ENCODE measurements around the gene DBNDD1. TPM values are rescaled to one million over a fixed set of nuclear protein-coding genes. Genes with fewer than 3 reads are reported as not detected.
"Not testable (repeated sequence)": the region's sequence is repeated elsewhere in the genome, so short reads cannot be mapped to it uniquely, and the experiment has no call there.

Gene DBNDD1
- total RNA-seq, 2 donors from 2014 or later: 3.8 to 4.9 TPM

DNA sequence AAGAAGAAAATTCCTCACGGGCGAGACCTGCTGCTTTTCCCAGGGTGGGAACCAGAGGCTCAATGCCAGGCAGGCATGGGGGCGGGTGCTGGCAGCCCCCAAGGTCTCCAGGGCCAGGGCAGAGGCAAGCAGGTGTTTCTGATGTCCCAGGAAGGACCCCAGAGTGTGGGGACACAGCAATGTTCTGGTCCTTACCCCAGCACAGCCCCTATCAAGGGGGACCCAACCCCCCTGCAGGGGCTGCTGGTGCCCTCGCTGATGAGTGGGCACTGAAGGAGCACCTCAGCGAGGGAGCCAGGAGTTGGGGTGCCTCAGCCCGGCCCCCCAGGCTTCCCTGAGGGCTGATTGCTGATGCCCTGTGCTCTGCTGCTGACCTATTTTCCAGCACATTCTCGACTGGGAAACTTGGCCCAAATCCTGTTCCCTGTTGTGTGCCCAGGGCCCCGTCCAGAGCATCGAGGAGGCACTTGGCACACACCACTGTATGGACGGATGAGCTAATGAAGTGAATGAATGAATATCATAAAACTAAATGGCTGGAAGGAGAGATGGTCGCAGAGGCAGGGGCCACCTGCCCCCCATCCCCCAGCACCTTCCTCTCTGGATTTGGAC lies 2.8 kb downstream of the DBNDD1 start:
- DNase-seq (no peak), ATAC-seq (no peak)
- intact Hi-C loops (cut with DNase I, micrococcal nuclease): no loop called here

DNA sequence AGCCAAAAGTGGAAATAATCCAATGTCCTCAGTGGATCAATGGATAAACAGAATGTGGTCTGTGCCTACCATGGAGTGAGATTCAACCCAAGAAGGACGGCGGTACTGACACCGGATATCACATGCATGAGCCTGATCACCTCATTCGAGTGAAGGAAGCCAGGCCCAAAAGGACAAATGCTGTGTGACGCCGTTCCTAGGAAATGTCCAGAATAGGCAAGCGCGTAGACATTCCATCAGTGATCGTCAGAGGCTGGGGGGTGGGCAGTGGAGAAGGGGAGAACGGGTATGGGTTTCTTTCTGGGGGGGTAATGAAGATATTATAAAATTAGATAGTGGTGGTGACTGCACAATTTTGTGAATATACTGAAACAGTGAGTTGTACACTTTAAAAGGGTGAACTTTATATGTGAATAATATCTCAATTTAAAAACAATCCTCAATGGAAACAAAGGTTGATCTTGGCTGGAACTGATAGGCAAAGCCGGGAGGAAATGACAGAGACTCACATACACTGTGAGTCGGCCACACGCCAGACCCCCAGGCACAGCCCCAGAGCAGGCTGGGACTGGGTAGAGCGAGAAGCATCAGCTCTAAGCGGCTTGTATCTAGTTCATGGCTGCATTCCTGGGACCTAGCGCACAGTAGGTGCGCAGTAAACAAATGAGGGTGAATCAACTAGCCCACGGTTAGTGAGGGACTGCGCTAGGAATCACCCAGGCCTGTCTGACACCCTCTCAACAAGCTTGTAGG lies 3.5 kb downstream of the DBNDD1 start:
- no peak for DNase-seq
- ATAC-seq: no peak
- intact Hi-C loops (cut with DNase I, micrococcal nuclease): no loop called here

DNA sequence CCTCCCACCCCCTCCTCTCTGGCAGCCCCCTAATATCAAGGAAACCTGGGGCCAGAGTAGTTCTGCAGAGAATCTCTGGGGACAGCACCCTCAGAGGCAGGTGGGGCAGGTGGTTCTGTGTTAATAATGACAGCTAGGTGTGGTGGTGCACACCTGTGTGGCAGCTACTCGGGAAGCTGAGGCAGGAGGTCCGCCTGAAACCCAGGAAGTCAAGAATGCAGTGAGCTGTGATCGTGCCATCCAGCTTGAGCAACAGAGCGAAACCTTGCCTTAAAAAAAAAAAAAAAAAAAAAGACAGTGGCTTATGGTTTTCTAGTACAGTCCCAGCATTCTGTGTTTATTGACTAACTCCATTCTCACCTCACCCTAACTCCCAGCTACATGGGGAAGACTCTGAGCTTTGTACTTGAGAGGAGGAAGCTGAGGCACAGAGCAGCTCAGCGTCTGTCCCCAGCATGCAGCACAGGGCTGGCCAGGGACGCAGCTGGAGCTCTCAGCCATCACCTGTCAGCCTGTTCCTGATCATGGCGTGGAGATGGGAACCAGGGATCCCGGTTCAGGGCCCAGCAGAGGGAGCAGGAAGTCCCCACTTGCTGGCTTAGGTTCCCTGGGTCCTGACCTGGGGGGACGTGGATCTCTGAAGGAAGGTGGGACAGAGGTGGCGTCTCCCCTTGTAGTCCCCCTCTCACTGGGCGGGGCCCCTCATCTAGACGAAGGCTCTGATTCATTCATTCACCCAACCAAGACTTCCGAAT lies 6.1 kb downstream of the DBNDD1 start:
- intact Hi-C loops (cut with DNase I, micrococcal nuclease): no loop called here
- peak; percentile 7 for ATAC-seq
- DNase-seq: no peak

DNA sequence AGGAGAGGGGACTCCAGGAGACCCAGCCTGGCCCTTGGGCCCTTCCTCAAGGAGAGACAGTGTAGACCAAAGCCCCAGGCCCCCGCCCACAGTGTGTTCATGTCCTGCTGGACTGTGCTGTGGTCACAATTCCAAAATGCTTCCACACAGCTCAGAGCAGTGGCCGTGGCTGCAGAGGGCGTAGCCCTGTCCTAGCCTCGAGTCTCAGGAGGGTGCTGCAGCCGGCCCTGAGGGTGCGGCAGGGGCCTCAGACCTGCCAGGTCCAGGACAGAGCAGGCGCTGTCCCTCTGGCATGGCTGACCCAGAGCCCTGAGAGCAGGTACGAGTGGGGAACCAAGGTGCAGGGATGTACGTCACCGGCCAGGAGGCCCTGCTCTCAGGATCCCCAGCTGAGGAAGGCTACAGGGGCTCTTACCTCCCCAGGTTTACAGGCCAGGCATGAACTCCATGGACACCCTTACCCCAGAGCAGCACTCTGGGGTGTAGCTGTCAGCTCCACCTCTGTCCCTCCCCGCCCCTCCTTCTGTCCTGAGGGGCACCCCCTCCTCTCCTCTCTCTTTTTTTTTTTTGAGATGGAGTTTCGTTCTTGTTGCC lies 7.3 kb downstream of the DBNDD1 start:
- ATAC-seq: no peak
- DNase-seq: no peak
- intact Hi-C loops (cut with DNase I, micrococcal nuclease): no loop called here

DNA sequence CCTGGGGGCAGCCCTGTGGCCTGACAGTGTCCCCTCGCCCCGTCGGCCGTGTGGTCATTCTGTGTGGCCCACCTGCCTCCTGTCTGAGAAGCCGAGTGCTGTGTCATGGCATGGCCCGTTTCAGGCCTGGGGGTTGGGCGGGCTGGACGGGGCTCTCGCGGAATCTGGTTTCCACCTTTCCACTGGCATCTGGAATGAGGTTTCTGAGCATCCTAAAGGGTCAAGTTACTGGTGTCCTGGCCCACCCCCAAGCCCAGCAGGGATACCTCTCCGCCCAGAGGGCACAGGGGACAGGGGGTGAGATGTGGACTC lies 7.8 kb downstream of the DBNDD1 start:
- ATAC-seq: no peak
- no peak for DNase-seq
- intact Hi-C loops (cut with DNase I, micrococcal nuclease): no loop called here

DNA sequence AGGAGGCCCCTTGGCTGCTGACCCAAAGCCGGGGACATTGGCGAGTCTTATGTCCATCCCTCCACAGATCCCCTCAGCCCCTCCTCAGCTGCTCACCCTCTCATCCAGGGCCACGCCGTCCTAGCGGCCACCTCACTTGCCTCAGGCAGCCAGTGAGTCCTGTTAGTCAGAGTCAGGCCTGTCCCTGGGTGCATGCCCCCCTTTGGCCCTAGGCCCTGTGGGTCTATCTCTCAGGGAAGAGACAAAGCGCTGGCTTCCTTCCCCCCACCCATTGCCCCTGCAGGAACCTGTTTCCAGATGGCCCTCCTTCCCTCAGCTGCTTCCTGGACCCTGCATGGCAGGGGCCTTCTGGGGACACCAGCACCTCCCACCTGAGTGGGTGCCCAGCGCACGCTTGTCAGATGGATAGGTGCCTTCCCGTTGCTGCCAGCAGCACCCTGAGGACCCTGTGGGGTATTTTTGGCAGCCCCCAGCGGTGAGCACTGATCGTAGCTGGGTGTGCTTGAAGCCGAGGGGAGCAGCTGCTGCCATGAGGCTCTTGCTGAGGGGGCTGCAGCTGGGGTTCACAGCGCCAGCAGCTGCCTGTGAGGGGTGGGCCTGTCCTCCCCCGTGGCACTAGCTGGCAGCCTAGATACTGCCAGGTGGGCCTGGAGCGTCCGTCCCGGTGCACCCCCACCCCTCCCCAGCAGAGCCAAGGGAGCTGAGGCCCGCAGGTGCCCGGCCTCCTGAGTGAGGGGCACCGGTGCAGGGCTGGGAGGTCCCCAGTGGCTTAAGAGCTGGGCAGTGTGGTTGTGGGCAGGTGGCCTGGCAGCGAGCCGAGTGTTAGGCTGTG lies 8.4 kb downstream of the DBNDD1 start:
- intact Hi-C loops (cut with DNase I, micrococcal nuclease): no loop called here
- DNase-seq (no peak), ATAC-seq (no peak)

DNA sequence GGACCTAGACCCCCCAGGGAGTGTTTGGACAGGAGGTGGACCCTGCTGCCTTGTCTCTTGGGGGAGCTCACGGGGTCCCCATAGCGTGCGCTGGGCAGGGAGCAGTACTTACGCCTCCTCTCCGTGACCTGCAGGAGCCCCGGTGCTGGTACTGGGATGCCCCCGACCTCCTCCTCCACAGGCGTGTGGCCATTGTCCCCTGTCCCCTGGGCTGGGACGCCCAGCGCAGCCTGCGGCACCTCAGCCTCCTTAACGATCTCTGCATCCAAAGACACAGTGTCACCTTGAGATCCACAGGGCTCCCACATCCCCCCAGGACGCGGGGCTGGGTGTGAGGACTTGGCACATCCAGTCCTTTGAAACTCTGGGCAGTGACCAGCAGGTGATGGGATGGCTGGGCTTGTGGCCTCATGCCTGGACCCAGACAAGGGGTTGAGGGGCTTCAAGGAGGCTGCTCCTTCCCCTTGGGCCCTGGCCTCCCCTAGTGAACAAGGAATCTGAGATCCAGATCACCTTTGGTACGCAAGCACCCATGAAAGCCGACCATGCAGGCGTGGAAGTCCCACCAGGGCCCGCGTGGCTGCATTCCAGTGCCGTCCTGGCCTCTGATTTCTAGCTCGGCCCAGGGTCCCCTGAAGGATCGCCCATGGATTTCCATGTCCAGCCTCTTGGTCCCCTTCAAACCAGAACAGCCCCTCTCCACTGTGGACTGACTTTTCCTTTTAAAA lies 9.9 kb downstream of the DBNDD1 start:
- ATAC-seq (no peak), DNase-seq (no peak)
- intact Hi-C loops (cut with DNase I, micrococcal nuclease): no loop called here

DNA sequence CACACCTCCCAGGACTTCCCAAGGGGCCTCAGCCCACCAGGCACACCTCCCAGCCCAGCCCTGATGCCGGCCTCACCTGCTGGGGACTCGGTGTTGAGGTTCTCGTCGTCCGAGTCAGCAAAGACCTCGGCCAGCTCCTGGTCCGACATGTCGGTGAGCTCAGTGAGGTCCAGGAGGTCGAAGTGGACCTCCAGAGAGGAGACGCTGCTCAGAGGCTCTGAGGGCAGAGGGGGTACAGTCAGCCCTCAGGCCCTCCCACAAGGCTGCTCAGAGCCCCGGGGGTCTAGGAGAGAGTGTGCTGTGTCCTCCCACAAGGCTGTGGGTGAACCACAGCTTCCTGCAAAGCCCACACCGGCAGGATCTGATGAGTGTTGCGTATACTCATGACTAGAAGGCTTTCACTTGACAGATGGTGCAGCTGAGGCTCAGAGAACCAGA lies 10.5 kb downstream of the DBNDD1 start:
- DNase-seq: peak in 1 of 2 donors; percentile 27
- peak; percentile 19 for ATAC-seq
- intact Hi-C loops (cut with DNase I, micrococcal nuclease): no loop called here

DNA sequence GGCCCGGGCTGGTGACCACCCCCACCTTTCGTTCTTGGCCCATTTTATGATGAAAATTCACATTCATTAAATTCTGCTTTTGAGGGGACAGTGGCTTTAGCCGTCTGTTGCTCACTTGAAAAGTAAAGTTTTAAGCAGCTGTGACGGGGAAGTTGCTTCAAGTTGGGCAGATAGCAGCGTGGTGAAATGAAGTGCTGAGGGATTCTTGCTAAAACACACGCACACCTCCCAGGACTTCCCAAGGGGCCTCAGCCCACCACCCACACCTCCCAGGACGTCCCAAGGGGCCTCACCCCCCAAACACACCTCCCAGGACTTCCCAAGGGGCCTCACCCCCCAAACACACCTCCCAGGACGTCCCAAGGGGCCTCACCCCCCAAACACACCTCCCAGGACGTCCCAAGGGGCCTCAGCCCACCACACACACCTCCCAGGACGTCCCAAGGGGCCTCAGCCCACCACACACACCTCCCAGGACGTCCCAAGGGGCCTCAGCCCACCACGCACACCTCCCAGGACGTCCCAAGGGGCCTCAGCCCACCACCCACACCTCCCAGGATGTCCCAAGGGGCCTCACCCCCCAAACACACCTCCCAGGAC lies 11.5 kb downstream of the DBNDD1 start:
- intact Hi-C loops (cut with DNase I, micrococcal nuclease); ATAC-seq; DNase-seq: not testable (repeated sequence)

DNA sequence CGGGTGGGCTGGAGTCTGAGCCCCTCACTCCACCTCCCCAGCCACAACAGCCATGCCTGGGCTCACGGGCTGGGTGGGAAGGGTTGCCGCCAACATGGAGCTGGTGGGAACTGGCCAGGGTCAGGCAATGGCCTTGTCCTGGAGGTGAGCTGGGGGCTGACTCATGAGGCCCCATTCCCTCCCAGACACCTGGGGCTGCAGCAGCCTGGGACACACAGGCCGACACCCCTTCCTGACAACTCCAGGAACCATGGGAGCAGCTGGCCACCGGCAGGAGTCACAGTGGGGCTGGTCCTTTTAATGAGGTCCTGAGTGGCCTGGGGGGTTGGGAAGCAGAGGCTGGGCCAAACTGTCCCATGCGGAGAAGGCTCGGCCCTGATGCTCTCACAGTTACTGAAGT lies 12.2 kb downstream of the DBNDD1 start:
- ATAC-seq (no peak), DNase-seq (no peak)
- intact Hi-C loops (cut with DNase I, micrococcal nuclease): no loop called here

DNA sequence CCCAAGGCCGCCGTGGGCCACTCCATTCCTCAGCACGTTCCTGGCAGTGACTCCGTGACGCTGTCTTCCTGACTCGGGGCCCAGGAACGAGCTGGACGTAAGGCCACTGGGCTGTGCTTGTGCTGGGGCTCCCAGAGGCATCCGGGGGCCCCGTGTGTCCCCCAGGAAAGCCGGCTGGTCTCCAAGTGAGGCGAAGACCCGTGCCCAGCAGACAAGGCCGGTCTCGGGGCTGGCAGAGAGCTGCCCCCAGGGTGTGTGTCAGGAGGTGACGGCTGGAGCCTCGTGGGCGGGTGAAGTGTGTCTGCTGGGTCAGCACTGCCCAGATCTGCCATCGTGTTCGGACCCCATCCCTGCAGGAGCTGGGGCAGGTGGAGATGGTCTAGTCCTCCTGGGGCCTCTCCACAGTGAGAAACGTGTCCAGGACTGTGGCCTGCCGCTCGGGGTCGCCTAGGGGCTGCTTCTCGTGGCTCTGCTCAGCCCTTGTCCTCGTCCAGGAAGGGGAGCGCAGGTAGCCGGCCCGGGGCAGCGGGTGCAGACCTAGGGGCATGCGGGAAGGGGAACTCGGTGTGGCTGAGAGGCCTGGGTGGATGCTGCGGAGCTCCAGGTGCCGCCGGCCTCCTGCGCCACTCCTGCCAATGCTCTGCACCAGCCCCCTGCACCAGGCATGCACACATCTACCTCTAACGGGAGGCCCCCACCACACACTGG lies 13.1 kb downstream of the DBNDD1 start:
- intact Hi-C loops (cut with DNase I, micrococcal nuclease): no loop called here
- ATAC-seq: no peak

DNA sequence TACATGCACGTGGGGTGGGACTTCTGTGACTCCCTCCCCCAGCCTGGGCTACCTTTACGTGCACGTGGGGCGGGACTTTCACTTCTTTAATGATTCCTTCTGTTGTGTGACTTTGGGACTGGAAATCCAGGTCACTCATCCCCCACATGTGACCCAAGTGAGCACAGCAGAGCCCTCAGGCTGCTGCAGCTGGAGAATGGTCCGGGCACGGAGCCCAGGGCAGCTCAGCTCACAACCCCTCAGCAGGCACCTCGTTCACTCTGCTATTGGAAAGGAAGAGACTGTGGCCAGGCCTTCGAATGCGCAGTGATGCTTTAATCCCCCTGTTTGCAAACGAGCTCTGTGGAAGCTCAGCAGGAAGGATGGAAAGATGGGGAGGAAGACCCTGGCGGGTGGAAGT lies 14.7 kb downstream of the DBNDD1 start:
- no peak for ATAC-seq
- intact Hi-C loops (cut with DNase I, micrococcal nuclease): no loop called here
- DNase-seq: no peak

More for the DNA sequence above, 13.1 kb downstream of the DBNDD1 start:
- no peak for DNase-seq

DNA sequence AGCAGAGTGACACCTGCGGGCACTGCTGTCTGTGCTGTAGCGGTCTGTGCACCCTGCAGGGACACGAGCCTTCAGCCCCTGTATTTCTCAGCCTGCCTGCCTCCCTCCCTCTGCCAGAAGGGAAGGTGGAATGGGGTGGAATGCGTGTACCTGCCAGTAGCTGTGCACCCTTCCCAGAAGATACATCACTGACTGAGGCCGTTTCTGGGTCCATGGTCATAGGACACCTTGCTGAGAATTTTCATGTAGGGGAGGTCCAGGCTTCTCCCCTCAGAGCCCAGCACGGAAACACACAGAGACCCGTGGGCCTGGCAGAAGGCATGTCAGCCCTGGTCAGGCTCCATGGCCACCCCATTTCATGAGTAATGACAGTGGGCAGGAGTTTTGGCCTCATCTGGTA lies 16.5 kb downstream of the DBNDD1 start:
- ATAC-seq: no peak
- DNase-seq: no peak
- intact Hi-C loops (cut with DNase I, micrococcal nuclease): no loop called here

DNA sequence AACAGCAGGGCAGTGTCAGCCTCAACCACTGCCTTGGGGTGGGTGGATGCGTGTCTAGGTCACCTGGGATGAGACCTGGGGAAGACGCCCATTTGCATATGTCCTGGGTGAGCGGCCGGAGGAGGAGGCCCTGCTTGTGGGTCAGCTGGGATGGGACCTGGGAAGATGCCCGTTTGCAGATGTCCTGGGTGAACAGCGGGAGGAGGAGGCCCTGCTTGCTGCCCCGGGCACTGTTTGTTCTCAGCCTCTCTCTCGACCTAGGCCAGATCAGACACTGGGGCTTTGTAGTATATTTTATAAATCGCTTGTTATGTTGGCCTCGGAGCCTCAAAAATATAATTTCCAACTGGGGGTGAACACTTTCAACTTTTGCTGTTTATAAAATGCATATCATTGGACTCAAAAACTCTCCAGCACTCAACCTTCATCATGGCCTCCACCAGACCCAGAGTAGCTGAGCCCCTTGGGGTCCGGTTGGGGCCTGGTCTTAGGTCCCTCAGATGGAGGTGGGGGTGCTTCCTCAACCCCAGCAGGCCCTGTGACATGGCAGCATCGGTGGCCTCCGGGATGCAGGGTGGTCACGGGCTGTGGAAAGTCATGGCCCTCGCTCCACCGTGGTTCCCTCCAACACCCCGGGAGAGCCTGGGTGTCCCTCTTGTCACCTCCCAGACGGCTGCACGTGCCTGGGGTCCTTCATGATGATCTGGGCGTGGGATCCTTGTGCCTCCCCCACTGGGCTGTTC lies 17.3 kb downstream of the DBNDD1 start:
- ATAC-seq: no peak
- no peak for DNase-seq
- intact Hi-C loops (cut with DNase I, micrococcal nuclease): no loop called here

DNA sequence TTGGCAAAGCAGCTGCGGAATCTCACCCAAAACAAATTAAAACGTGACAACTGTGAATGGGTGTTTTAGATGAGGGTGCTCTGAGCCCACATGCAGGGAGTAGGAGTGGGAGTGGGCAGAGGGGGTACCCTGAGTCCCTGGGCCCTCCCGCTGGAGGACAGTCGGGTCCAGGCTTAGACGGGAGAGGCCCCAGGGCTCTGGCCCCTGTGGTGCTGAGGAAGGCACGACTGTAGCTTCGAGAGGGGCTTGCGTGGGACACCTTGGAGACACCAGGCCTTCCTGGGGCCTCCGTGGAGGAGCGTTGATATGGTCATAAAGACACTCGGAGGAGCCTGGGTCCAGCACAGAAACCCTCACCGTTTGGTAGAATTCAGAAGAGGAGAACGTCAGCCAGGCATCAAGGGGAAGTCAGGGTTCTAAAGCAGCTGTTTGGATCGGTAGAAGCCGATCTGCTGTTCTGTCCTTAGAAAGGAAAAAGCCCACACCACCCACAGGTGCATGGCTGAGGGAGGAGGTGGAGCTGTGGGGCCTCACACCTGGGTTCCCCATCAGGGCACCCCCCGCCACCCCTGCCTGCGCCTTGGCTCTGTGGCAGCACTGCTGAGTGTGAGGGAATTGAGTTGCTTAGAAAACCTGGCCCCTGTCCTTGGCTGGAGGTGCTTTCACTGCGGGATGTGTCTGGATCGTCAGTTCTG lies 18.4 kb downstream of the DBNDD1 start:
- ATAC-seq (peak; percentile 18), DNase-seq (no peak)
- intact Hi-C loops (cut with DNase I, micrococcal nuclease): no loop called here

All from left colon (tissue), 2 donors.